Ishikawa (cell line): ENCODE results near the gene RAP2B.

Experiments
- CEBPB ChIP-seq: IDR thresholded peaks from 2 replicates; pipeline ENCODE4 v1.6.1; 2012
- CREB1 ChIP-seq: IDR thresholded peaks from 2 replicates; pipeline ENCODE4 v1.6.1; 2012; ENCODE audit warnings: low read depth
- EP300 ChIP-seq: IDR thresholded peaks from 2 replicates; pipeline ENCODE4 v1.6.1; 2012; ENCODE audit warnings: borderline replicate concordance
- FOXM1 ChIP-seq: IDR thresholded peaks from 2 replicates; pipeline ENCODE4 v1.6.1; 2012; ENCODE audit warnings: low read depth, borderline replicate concordance
- NFIC ChIP-seq: IDR thresholded peaks from 2 replicates; pipeline ENCODE4 v1.6.1; 2012
- RAD21 ChIP-seq: IDR thresholded peaks from 2 replicates; pipeline ENCODE4 v1.6.1; 2012; ENCODE audit warnings: low read depth
- TAF1 ChIP-seq: IDR thresholded peaks from 2 replicates; pipeline ENCODE4 v1.6.1; 2012; ENCODE audit warnings: low read depth, mild to moderate bottlenecking
- TCF12 ChIP-seq: IDR thresholded peaks from 2 replicates; pipeline ENCODE4 v1.6.1; 2012; ENCODE audit warnings: low read depth
- TEAD4 ChIP-seq: IDR thresholded peaks from 2 replicates; pipeline ENCODE4 v1.6.1; 2012
- YY1 ChIP-seq: IDR thresholded peaks from 2 replicates; pipeline ENCODE4 v1.6.1; 2012; ENCODE audit warnings: low read depth
- ZBTB7A ChIP-seq: IDR thresholded peaks from 2 replicates; pipeline ENCODE4 v1.6.1; 2012; ENCODE audit warnings: low read depth
- TF ChIP-seq, protein P1 (sequence below): IDR thresholded peaks from 2 replicates; pipeline ENCODE4 v1.6.1; 2012; ENCODE audit warnings: low read depth, mild to moderate bottlenecking
- TF ChIP-seq, protein P2 (sequence below): IDR thresholded peaks from 2 replicates; pipeline ENCODE4 v1.6.1; 2012

DNA sequence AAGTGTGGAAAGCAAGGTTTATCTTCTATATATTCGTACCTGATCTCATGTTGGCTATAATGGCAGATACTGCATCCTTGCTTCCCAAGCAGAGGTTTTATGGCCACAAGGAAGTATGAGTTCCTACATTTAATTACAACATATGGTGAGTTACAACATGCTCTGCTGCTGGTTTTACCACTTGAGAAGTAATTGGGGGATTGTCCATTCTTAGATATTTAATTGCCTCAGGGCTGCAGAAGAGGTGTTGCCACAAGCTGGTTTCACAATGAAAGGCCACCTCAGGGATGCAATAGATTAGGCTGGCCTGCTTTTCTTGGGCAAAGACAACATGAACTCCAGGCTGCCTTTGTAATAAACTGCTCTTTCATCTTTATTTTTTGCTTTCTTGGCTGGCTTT lies 48.6 kb downstream of the RAP2B start:
- TF ChIP-seq TCF12 (no peak), CEBPB (no peak), FOXM1 (no peak), CREB1 (no peak), TEAD4 (no peak), EP300 (no peak), TAF1 (no peak), ZBTB7A (no peak), NFIC (no peak), RAD21 (no peak), YY1 (no peak)
- TF ChIP-seq, protein P1, sequence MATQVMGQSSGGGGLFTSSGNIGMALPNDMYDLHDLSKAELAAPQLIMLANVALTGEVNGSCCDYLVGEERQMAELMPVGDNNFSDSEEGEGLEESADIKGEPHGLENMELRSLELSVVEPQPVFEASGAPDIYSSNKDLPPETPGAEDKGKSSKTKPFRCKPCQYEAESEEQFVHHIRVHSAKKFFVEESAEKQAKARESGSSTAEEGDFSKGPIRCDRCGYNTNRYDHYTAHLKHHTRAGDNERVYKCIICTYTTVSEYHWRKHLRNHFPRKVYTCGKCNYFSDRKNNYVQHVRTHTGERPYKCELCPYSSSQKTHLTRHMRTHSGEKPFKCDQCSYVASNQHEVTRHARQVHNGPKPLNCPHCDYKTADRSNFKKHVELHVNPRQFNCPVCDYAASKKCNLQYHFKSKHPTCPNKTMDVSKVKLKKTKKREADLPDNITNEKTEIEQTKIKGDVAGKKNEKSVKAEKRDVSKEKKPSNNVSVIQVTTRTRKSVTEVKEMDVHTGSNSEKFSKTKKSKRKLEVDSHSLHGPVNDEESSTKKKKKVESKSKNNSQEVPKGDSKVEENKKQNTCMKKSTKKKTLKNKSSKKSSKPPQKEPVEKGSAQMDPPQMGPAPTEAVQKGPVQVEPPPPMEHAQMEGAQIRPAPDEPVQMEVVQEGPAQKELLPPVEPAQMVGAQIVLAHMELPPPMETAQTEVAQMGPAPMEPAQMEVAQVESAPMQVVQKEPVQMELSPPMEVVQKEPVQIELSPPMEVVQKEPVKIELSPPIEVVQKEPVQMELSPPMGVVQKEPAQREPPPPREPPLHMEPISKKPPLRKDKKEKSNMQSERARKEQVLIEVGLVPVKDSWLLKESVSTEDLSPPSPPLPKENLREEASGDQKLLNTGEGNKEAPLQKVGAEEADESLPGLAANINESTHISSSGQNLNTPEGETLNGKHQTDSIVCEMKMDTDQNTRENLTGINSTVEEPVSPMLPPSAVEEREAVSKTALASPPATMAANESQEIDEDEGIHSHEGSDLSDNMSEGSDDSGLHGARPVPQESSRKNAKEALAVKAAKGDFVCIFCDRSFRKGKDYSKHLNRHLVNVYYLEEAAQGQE: no peak
- TF ChIP-seq, protein P2, sequence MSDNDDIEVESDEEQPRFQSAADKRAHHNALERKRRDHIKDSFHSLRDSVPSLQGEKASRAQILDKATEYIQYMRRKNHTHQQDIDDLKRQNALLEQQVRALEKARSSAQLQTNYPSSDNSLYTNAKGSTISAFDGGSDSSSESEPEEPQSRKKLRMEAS: no peak
